OCI-LY3 (cell line): ENCODE results near the gene SUMF1.

Source experiments
- EZH2phosphoT487 ChIP-seq: fragments of 200-600 bp; shearing (Covaris generic); IDR thresholded peaks from 2 replicates; pipeline ENCODE4 v1.6.1; 2018; ENCODE audit warnings: antibody characterized with exemption, mixed run types, low read depth
- TF ChIP-seq, protein P1 (sequence below): fragments of 200-600, 300-600 bp; sonication (generic); IDR thresholded peaks from 2 replicates; pipeline ENCODE4 v1.5.1; 2014; ENCODE audit warnings: antibody characterized with exemption, low read length, low read depth

DNA sequence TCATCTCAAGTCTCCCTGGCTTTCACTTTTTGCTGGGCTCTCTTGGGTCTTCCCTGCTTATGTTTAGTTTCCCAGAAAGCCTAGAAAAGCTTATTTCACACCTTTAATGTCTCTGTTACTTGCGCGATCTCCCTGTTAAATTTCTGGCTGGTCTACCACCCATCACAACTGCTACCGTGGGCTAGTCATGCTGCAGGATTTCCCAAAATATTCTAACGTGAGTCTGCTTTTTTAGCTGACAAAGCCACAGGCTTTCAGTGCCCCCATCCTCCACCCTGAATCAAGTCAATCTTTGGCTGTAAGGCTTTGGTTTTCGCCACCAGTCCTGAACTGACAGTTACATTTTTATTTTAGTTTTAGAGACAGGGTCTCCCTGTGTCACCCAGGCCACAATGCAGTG, 74.1 kb downstream of the SUMF1 start:
- TF ChIP-seq, protein P1, sequence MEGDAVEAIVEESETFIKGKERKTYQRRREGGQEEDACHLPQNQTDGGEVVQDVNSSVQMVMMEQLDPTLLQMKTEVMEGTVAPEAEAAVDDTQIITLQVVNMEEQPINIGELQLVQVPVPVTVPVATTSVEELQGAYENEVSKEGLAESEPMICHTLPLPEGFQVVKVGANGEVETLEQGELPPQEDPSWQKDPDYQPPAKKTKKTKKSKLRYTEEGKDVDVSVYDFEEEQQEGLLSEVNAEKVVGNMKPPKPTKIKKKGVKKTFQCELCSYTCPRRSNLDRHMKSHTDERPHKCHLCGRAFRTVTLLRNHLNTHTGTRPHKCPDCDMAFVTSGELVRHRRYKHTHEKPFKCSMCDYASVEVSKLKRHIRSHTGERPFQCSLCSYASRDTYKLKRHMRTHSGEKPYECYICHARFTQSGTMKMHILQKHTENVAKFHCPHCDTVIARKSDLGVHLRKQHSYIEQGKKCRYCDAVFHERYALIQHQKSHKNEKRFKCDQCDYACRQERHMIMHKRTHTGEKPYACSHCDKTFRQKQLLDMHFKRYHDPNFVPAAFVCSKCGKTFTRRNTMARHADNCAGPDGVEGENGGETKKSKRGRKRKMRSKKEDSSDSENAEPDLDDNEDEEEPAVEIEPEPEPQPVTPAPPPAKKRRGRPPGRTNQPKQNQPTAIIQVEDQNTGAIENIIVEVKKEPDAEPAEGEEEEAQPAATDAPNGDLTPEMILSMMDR: no peak
- TF ChIP-seq EZH2phosphoT487: no peak
